Amniotic stem cell (primary cell): Measurements from ENCODE around the gene SMPDL3B.

ENCODE experiments used
- DNase-seq: peaks from one replicate; lab custom pipeline; 2025; lab: John Stamatoyannopoulos, UW

The SMPDL3B gene

DNA sequence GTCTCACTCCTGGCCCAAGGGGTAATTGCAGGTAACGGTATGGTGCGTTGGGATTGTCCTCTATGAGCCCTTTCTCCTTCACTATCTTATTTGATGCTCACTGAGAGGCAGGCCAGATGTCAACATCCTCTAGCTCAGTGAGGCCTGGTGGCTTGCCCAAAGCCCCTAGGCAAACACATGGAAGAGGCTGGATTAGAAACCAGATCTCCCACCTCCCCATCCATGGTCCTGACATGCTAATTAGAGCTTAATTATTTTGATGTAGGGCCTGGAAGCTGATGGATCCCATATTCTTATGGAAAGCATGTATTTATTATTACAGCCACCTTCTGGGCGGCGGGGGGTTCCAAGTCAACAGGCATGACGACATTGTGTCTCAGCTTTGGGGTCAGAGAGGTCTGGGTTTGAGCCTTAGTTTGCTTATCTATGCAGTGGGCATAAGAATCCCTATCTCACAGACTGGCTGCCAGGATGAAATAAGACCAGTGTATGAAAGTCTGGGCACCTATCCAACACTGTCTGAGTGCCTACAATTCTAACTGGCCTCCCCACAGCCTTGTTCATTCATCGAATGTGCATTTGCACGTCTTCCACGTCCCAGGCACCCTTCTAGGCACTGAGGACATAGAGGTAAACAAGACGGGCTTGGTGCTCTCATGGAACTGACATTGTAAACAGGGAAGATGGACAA is 6.2 kb downstream of the SMPDL3B start:
- no peak for DNase-seq

- DNase-seq, result no peak
Measured at GRCh38 chr1:27941671-27942540, 7.1 kb downstream of the SMPDL3B start.

DNA sequence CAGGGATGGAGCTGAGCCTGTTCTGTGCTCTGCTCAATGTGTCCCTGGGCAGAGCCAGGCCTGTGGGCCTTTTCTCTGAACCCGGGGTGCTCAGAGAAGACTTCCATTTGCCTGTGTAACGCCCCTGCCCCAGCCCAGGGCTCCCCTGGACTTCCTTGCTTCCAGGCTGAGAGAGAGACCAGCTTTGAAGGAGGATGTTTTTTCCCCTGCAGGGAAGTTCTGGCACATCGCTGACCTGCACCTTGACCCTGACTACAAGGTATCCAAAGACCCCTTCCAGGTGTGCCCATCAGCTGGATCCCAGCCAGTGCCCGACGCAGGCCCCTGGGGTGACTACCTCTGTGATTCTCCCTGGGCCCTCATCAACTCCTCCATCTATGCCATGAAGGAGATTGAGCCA is 10.2 kb downstream of the SMPDL3B start:
- DNase-seq, result no peak

DNA sequence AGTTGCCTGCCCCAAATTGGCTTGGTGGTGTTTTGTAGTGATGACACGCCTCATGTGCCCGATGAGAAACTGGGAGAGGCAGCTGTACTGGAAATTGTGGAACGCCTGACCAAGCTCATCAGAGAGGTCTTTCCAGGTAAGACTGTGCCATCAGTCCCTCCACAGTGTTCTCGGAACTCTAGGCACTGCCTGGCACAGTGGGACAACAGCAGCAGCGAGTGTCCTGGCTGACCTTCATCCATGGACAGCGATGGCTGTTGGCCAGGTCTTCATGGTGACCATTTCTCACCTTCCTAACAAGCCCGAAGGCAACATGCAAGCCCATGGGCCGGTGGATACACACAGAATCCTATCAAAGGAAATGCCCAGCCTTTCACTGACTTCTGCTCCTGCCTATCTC is 14.2 kb downstream of the SMPDL3B start:
- DNase-seq, result no peak

- no peak for DNase-seq
Measured at GRCh38 chr1:27951396-27951795, 16.6 kb downstream of the SMPDL3B start.

- DNase-seq, result no peak
Measured at GRCh38 chr1:27952147-27952546, 17.3 kb downstream of the SMPDL3B start.

GRCh38 chr1:27954186-27954585 is 19.4 kb downstream of the SMPDL3B start:
- no peak for DNase-seq

DNA sequence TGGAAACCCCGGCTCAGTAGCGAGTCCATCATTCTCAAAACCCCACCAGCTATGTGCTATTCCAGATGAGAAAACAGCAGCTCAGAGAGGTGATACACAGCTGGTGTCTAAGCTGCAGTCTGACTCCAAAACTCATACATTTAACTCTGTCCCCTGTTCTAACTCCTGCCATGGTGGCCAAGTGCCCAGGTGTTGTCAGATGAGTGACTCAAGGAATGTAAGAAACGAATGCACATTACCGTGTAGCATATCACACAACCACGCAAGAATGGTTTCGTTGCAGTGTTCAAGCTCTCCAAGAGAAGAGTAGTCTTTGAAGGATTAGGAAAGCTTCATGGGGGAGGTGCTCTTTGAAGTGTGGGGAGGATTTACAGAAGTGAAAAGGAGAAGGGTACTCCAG is 20.3 kb downstream of the SMPDL3B start:
- no peak for DNase-seq

DNA sequence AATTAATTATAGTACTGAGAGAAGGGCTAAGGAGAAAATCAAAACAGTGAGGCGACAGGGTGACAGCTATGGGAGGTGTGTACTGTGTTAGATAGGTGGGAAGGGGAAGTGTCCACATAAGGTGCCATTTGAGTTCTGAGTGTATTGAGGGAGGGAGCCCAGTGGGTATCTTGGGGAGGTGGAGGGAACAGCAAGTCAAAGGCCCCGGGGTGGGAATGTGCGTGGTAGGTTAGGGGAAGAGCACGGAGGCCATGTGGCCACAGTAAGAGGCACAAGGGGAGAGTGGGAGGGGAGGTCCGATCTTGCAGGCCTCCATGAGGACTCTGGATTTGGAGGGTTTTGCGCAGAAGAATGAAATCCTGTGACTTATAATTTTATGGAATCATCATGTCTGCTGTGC is 22.0 kb downstream of the SMPDL3B start:
- DNase-seq, result no peak

- DNase-seq, result no peak
Measured at GRCh38 chr1:27957655-27958054, 22.9 kb downstream of the SMPDL3B start.

DNA sequence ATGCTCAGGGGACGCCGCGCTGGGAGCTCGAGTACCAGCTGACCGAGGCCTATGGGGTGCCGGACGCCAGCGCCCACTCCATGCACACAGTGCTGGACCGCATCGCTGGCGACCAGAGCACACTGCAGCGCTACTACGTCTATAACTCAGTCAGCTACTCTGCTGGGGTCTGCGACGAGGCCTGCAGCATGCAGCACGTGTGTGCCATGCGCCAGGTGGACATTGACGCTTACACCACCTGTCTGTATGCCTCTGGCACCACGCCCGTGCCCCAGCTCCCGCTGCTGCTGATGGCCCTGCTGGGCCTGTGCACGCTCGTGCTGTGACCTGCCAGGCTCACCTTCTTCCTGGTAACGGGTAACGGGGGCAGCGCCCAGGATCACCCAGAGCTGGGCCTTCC is 23.7 kb downstream of the SMPDL3B start:
- DNase-seq, result no peak

GRCh38 chr1:27959792-27960603 is 25.2 kb downstream of the SMPDL3B start, which contains the start of gene XKR8:
Gene XKR8 (plus strand): TSS chr1:27959973. CDS start chr1:27960070, 97 bp downstream.
- no peak for DNase-seq

DNA sequence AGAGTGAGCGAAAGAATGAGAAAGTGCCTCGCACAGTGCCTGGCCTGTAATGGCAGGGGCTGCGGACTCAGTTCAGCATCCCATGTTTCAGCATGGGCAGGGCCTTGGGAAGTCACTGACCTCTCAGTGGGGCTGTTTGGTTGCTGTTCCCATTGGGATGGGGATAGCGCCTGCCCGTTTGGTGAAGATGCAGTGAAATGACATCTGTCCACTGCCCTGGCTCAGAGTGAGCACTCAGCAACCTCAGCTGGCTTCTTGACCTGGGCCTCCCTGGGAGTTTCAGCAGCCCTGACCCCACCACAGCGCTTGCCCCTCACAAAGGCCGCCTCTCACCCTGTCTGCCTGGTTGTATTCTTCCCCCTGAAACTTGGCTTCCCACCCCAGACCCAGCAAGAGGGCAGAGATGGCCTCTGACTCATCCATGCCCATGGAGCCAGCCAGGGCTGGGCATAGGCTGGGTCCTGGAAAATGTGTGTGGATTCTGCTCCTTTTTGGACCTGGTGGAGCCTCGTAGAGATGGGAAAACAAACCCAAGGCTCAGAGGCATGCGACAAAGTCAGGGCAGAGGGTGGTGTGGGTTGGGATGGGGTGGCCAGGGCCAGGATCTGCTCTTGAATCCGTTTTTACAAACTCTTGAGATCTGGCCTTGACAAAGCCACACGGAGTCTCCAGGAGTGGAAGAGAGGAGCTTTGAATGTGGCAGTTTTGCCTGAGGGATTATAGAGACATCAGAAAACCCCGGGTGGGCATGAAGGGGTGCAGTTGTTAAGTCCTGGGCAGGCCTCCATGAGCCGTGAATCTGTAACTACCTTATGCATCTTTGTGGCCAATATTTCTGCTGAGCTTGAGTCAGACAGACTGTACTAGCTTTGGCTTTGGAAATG is 26.2 kb downstream of the SMPDL3B start:
- DNase-seq, result no peak

DNA sequence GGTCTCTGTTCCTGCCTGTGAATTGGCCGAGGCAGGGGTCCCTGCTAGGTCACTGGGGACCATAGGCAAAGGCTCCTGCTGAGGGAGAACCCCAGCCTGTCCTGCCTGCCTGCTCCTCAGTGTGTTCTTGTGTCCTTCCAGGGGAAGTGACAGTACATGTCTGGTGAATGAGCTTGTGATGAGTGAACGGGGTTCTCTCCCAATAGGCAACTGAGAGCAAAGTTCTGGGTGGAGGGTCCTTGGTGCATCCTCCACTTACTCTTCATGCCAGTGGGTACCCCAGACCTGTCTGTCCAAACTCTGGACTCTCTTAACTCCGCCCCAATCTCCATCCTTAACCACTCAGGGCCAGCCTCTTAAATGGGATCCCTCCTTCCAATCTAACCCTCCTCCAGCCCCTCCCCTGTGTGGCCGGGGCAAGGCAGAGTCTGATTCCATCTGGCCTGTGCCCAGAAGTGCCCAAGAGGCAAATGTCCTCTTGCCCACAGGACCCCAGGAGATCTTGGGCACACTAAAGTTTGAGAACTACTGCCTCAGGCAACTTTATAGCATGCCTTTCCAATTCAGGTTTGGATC is 26.9 kb downstream of the SMPDL3B start:
- DNase-seq, result no peak

GRCh38 chr1:27963393-27963792 is 28.6 kb downstream of the SMPDL3B start:
- no peak for DNase-seq

GRCh38 chr1:27966402-27967105 is 31.8 kb downstream of the SMPDL3B start:
- DNase-seq, result no peak

DNA sequence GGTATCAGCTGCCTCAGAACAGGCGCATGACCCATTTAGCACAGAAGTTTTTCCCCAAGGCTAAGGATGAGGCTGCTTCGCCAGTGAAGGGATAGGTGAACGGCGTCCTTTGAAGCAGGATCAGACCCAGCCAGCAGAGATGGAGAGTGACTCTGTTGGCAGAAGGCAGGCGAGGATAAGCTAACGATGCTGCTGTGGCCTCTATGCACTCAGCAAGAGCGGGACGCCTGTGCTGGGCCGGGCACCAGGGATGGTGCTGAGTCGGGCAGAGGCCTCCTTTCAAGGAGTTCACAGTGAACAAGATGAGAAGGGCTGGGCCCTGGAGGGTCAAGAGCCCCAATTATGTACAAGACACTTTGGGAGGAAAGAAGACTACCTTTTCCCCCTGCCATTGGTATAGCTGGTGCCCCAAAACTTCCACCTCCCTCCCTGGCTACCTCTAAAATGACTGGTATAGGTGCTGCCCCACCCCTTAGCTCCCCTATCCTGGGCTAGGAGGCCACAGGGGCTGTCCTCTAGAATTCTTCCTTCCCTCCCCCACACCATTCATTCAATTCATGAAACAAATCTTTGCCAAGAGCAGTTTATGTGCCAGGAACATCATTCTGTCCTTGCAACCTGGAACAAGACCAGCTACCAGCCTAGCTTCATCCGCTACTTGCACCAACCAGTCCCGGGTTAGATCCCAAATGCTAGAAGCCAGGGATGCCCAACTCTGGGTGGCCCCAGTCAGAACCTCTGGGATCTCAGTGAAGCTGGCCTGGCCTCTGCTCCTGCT is 32.5 kb downstream of the SMPDL3B start:
- no peak for DNase-seq

DNA sequence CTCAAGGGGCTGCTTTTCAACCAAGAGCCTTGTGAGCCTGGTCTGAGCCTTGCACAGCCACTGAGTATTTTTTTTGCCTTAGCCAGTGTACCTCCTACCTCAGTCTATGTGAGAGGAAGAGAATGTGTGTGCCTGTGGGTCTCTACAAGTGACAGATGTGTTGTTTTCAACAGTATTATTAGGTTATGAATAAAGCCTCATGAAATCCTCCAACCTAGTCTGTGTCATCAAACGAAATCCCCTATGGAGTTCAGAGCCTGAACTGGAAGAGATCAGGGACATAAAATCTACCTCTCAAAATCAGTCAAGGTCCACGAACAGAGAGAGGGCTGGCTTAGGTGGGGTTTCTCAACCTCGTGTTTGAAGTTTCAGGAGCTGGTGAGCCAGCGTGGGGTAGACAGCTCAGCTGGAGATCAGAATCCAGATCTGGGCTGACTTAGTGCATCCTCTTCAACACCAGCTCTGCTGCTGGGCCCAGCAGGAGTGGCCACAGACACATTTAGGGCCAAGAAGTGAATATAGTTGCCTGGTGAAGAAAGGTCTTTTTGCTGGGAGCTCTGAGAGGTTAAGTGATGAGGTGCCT is 33.2 kb downstream of the SMPDL3B start:
- no peak for DNase-seq

DNA sequence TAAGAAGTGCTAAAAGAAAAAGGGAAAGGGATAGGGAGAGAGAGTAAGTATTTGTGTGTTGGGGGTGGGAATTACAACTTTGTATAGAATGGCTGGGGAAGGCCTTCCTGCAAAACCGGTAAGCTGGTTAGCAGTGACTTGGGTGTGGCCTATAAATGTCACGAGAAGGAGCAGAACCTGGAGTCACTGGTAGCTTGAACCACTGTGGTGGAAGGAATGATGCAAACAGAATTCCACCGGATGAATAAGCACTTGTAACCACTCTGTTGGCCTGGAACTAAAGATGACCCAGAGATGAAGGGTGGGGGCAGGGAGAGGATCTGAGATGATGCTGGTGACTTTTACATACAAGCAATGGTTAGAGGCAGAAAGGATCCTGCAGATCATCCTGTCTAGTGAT is 33.9 kb downstream of the SMPDL3B start:
- peak; percentile 77 for DNase-seq
